NCI-H1417 (cell line): ENCODE data around the gene DPH1.

Source experiments
- DNase-seq, 3 experiments: peaks; one replicate each; lab custom pipeline; 2025; lab: John Stamatoyannopoulos, UW

The DPH1 gene

GRCh38 chr17:2062571-2063183 is 32.7 kb downstream of the DPH1 start:
- peak in 1 of 3 experiments; percentile 1 for DNase-seq

DNA sequence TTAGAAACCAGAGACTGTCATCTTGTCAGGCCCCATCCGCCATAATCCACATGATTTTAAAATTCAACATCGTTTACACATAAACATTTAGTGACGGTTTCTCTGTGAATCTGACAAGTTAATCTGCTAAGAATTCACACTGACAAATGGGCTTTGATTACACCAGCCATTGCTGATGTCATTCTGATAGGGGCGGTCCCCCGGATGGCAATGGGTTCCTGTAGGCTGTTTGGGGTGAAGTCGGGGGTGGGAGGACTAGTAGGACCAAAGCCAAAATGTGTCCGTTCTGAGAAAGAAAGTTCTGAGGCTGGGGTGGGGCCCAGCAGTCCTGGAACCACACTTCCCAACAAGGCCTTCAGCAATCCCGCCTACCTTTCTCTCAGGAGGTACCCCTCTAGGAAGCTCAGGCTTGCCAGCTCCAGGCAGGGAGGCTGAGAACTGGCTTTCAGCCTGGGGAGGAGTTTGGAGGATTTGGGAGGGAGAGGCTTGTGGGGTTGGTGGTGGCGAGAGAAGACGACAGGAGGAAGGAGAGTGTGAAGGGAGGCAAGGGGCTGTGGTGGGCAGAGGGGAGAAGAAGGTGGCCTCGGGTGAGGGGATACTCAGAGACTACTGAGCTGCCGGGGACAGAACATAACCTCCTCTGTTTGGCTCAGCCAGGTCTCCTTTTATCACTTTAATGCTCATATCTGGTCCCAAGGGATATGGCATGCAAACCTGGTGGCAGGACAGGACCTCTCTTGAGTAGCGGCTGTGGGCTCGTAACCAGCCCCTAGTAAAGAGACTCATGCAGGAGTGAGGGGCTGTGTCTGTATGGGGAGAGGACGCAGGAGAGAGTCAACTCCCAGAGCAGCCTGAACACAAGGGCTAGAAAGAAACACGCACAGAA is 33.6 kb downstream of the DPH1 start:
- no peak for DNase-seq

- no peak for DNase-seq
Measured at GRCh38 chr17:2064147-2064489, 34.2 kb downstream of the DPH1 start.

DNA sequence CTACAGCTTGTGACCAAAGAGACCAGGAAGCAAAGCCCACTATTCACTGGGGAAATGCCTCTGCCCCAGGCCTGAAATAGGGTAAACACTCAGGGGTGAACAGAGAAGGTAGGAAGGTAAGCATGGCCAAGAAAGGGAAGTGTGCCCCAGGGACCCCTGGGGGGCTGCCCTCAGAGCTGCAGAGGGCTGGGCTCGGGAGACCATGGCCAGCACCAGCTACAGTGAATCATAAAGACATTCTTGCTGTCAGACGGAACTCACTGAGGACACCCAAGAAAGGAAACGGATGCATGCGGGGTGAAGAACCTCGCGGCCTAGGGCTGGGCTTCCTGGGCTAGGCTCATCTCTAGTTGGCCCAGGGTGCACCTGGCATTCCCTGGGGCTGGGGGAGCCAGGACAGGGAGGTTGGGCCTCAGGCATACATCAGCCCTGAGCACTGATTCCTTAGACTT is 34.6 kb downstream of the DPH1 start:
- no peak for DNase-seq

DNA sequence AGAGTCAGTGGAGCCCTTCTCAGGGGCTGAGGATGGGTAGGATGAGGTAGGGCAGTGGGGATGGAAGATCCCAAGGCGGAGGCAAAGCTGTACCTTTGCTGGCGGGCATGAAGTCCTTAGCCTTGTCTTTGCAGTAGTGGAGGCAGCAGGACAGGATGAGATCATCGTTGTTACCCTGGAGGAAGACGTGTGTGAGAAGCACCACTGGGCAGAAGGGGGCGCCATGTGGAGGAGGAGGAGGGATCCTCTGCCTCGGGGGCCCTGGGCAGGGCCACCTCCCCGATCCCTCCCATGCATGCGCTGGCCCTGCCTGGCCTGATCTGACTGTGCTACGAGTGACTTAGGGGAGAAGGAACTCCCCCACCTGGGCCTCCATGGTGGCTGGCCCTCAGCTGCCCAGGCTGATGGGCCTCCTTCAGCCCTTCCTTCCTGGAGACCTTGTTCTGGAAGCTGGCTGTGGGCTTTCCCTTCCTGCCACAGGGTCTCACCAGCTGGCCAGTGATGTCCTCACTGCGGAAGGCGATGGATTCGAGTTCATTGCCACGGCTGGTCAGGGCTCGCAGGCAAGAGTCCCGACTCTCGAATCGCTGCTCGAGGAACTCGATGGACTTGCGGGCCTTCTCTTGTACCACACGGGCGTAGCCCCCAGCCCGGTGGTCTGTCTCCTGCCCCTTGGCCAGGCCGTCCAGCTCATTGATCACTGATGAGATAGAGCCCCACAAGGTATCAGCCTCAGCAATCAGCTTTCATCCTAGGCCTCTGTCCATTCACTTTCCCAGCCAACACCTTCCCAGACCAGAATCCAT is 35.2 kb downstream of the DPH1 start:
- DNase-seq, result no peak

GRCh38 chr17:2065949-2066400 is 36.0 kb downstream of the DPH1 start:
- no peak for DNase-seq

- DNase-seq, result no peak
Measured at GRCh38 chr17:2067048-2067561, 37.2 kb downstream of the DPH1 start.

- DNase-seq, result no peak
Measured at GRCh38 chr17:2067608-2068024, 37.7 kb downstream of the DPH1 start.

GRCh38 chr17:2068031-2068518 is 38.1 kb downstream of the DPH1 start:
- no peak for DNase-seq

GRCh38 chr17:2068519-2069051 is 38.6 kb downstream of the DPH1 start:
- peak in 1 of 3 experiments; percentile 5 for DNase-seq

DNA sequence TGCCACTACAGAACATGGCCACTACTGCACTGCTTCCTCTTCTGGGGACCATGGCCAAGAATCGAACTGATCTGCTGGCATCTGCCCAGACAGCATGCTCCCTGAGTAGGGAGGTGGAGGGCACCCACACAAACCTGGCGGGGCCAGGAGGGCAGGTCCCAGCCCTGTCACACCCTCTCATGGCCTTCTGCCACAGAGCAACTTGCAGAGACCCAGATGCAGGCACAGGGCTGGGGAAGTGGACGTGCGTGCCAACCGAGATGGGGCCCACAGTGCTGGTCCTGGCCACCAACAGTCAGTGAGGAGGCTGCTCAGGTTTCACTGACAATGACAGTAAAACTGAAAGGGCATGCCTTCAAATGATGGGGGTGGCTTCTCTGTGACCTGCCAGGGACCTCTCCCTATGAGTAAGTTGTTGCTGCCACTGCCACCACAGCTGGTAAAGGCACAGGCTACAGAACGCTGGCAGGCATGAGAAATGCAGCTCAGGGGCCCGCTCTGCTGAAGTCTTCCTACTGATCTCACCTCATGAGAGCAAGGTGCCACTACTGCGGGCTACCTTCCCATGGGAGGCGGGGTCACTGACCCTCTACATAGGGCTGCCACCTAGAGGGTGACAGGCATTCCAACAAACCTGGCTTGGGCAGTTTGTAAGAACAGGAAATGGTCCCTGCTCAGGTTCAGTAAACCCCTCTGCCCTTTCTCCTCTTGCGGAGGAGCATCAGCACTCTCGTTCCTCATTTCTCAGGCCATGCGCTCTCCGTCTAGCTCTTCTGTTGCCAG is 40.5 kb downstream of the DPH1 start:
- DNase-seq, result no peak

DNA sequence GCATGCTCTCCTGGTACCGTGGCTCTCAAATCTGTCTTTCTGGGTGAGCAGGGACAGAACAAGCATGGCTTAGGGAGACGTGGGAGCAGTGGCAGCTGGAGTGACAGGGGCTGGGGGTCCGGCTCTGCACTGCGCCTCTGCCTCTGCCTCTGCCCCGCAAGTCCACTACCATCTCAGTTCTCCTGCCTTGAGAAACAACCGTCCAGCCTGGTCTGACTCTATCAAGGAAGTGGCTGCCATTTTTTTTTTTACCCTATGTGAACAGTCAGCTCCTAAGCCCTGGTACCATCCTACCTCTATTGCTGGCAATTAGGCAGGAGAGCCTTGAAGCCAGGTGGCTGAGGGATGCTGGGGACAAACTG is 41.1 kb downstream of the DPH1 start:
- no peak for DNase-seq

DNA sequence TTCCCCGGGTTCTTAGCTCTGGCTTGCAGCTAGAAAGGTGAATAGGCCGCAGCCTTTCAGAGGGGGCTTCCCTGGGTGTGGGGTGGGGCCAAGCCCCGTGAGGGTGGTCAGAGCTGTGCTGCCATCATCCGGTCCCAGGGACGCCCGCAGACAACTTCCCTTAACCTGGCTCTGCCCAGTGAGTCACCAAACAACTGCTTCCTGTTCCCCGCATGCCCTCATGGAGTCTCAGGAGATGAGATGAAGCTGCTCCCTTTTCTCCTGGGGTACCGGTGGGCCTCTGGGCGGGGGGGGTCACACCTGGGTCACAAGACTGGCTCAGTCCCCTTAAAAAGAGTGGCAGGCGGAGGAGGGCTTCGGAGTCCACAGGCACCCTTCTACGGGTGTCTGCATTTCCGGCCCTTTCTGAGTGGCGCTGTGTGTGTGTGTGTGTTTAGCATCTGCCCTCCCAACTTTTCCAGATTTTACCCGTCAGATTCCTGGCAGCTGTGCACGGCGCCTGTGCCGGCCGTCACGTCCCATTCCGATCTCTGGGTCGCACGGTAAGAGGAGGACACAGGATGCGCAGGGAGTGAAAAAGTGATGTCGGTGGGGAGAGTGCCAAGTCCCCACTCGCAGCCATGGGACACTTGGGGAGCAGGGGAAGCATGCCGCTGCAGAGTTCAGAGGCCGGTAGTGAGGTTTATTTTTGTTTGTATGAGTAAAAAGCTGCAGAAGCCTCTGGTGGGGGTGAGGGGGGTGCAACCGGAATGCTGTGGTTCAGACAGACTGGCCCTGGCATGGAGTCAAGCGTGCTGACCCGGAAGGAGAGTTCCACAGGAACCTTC is 41.7 kb downstream of the DPH1 start:
- no peak for DNase-seq

DNA sequence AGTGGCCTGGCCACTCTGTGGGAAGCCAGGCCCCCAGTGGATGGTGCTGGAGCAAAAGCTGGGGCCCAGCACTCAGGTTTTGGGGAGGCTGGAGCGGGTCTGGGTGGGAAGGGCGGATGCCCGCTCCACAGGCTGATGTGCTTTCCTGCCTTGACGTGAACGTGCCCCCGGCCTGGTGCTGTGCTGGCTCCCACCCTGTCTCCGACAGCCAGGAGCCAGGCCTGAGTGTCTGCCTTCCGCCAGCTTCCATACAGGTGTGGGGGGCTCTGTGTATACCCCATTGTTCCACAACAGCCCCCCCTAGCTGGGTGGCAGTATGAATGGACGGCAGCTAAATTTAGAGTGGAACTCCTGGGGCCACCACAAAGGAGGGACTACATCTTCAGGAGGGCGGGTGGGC is 45.0 kb downstream of the DPH1 start:
- no peak for DNase-seq

DNA sequence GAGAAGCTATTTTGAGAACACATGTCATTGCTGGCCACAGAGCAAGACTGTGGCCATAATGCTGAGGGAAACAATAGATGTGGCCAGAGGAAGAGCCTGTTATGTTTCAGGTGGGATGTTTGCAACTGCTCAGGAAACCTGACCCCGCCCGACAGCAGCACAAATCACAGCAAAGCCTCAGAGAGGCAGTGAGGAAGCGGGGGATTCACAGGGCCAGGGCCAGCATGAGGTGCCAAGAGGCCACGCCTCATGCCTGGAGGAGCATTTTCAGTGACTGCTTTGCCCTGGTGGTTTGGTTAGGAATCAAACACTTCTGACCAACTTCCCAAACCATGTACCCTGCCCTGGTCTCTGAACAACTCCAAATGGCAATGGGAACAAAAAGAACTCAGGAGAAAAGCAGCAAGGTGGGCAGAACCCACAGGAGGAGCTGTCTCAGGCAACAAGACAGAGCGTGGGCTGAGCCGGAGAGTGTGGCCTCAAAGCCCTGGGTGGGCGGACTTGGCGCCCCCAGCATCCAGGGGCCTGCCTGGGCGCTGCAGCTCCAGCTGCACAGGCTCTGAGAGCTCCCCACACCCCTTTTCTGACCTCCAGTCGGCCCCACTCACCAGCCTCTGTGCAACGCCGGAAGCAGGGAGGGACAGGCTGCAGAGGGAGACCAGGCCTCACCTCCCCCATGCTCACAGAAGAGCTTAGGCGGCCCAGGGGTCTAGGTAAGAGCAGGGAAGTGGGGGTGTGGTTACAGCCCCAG is 45.6 kb downstream of the DPH1 start:
- no peak for DNase-seq

GRCh38 chr17:2076087-2076984 is 46.4 kb downstream of the DPH1 start:
- DNase-seq, result peak in 1 of 3 experiments; percentile 5

DNA sequence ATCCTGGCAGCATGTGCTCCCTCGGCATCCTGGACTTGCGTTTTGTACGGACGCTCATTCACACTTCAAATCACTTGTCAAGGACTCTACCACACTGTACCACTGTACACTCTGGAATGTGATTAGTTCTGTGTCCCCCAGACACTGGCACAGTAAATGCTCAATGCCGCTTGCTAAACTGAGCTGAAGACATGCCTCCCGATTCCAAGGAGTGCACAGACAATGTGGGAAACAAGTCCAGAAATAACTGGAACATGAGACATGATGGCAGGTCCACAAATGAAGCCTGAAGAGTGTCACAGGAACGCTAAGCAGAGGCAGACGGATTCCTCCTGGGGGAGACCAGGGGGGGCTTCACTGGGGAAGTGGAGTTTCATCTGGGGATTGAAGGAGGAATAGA is 47.1 kb downstream of the DPH1 start:
- no peak for DNase-seq

DNA sequence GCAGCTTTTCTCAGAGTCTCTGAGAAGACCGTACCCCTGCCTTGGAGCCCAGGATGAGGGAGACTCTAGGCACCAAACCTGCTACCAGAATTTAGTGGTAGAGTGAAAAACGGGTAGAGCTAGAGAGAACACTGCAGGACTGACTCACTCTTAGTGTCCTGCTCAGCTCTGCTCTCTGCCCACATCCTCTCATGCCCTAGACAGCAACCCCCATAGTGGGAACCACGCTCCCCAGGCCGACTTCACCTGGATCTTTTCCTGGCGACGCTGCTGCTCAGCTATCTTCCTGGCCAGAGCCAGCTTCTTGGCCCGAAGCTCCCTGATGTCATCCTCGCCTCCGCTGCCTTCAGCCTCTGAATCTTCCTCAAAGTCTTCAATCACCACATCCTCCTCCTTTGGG is 51.6 kb downstream of the DPH1 start:
- no peak for DNase-seq
